GM12891 (cell line): ENCODE measurements around the gene LRRC7.

Experiments used
- PAX5 ChIP-seq: IDR thresholded peaks from 2 replicates; pipeline ENCODE4 v1.6.1; 2011; ENCODE audit warnings: low read length, moderate library complexity, mild to moderate bottlenecking; ENCODE audit not compliant: insufficient read depth, severe bottlenecking
- POLR2A ChIP-seq: IDR thresholded peaks from 2 replicates; pipeline ENCODE4 v1.6.1; 2011; ENCODE audit warnings: low read depth, low read length, control low read depth
- POLR2AphosphoS5 ChIP-seq: IDR thresholded peaks from 2 replicates; pipeline ENCODE4 v1.6.1; 2011; ENCODE audit warnings: low read depth, low read length, control low read depth

GRCh38 chr1:69842326-69842725 lies 274.6 kb downstream of the LRRC7 start:
- TF ChIP-seq POLR2A (no peak), POLR2AphosphoS5 (no peak), PAX5 (no peak)
